GM15510 (cell line): ENCODE data around the gene PYY.

Source experiments
- POLR2A ChIP-seq: IDR thresholded peaks from 3 replicates; pipeline ENCODE4 v1.6.1; 2011; ENCODE audit warnings: borderline replicate concordance; ENCODE audit not compliant: insufficient read length; ENCODE audit errors: extremely low read depth

Gene PYY

GRCh38 chr17:43935204-43935925 lies 18.4 kb downstream of the PYY start:
- TF ChIP-seq POLR2A = no peak

DNA sequence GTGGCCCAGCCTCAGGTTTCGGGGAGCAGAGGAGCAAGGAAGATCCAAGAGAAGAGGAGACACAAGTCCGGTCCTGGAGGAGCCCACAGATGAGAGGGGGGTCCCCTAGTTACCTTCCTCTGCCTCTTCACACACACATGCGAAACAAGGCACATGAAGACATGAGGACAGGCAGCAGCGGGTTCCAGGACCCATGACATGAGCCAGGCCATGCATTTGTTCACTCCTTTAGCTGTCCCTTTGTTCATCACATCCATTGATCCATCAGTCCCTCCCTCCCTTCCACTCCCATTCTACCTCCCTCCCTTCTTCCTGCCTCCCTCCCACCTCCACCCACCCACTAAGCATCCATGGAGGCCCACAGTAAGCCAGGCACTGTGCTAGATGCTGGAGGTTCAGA lies 20.8 kb downstream of the PYY start:
- no peak for TF ChIP-seq POLR2A

- no peak for TF ChIP-seq POLR2A
Measured at GRCh38 chr17:43932357-43932756, 21.4 kb downstream of the PYY start.

DNA sequence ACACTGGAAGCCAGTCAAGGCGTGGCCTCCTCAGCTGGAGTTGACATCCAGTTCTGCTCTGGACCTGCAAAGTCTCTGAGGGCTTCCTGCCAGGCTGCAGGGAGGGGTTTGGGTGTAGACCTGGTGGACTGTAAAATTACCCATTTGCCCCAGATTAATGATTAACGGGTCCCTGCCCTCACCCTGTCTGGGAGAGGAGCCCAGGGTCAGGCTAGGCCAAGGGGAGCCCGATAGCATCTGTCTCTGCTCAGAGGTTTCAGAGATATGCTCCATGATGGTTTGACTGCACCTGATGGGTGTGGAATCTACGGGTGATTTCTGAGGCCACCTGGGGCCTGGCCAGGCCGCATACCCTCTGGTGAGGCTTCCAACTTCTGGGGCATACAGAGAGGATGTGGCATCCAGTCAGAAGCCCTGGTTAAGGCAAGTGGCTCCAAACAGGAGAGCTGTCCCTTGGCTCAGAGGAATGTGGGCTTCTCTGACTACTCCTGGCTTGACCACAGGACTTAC lies 22.6 kb downstream of the PYY start:
- TF ChIP-seq POLR2A = no peak

GRCh38 chr17:43928609-43929008 lies 25.1 kb downstream of the PYY start:
- TF ChIP-seq POLR2A = no peak

- no peak for TF ChIP-seq POLR2A
Measured at GRCh38 chr17:43927060-43927864, 26.5 kb downstream of the PYY start.

DNA sequence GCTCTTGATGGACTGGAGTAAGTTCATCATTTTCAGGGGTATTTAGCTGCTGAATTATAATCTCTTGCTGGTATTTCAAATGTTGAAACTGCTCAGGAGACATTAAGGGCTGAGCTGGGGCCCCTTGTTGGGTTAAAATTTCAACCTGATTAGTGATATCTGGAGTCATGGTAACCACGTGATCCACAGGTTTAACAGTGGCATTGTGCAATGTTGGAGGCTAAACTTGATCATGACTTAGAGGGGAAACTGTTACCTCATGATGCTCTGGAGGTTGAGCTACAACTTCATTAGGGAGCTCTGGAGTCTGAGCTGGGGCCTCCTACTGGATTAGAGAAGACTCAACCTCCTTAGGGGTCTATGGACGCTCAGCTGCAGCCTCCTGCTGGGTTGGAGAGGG lies 29.2 kb downstream of the PYY start:
- no peak for TF ChIP-seq POLR2A

DNA sequence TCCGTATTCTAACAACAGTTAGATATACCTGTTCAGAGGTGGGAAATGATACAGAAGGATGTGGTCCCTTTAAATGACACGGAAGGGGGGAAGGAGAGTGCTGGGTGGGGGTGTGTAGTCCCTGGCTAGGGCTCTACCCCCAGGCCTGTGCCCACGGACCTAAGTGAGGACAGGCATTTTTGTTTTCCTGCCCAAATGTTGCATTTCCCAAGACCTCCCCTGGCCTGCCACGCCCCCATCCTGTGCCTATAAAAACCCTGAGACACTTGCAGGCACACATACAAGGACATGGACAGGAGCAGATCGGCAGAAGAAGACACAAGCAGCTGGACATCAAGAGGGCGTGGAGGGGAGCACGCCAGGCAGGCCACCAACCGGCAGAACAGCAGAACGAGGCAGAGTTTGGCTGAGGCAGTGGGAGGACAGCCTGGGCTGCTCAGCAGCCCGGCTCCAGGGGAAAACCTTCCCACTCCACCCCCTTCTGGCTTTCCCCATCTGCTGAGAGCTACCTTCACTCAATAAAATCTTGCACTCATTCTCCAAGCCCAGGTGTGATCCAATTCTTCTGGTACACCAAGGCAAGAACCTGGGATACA lies 33.1 kb downstream of the PYY start:
- TF ChIP-seq POLR2A = no peak

DNA sequence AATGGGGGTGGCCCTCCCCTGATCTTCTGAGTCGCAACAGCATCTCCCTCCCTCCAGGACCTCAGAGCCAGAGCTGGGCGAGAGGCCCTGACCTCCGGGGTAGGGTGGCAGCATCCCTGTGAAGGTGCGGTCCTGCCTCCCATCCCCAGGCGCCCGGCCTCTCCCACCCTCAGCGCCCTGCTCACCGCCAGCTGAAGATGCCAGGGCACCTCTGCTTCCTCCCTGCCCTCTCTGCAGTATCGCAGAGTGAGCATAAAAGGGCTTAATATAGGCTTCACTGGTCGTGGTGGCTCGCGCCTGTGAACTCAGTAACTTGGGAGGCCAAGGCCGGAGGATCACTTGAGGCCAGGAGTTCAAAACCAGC lies 35.7 kb downstream of the PYY start:
- TF ChIP-seq POLR2A = no peak

DNA sequence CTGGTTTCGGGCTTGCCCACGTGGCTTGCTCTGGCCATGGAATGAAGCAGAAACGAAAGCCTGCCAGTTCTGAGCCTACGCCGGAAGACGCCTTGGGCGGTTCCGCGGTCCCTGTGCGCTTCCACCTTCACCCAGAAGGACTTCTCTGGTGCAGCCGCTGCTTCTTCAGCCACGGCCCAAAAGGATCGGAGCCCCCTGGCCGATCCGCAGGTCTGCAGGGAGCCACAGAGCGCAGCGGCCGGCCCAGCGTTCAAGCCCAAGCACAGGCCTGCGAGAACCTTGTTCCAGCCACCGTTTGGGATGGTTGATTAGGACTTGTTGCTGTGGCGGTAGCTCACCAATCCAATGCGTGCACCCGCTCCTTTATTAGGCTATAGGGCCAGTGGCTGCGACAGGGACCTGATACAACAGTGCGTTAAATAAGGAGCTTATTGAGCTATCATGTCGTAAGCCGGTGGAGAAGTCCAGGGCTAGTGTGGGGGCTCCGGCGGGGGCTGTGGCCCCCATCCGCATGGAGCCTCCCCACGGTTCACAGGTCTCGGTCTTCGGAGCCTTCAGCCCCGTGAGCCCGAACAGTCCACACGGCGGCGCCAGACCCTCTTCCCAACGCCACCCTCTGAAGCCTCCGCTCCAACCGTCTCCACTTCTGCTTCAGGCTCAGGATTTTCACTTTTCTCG lies 36.3 kb downstream of the PYY start:
- peak; percentile 49 for TF ChIP-seq POLR2A

- no peak for TF ChIP-seq POLR2A
Measured at GRCh38 chr17:43917016-43917347, 36.8 kb downstream of the PYY start.

- TF ChIP-seq POLR2A = no peak
Measured at GRCh38 chr17:43916385-43916784, 37.4 kb downstream of the PYY start.

- TF ChIP-seq POLR2A = no peak
Measured at GRCh38 chr17:43915559-43915958, 38.2 kb downstream of the PYY start.

GRCh38 chr17:43914451-43914850 lies 39.3 kb downstream of the PYY start:
- TF ChIP-seq POLR2A = no peak

- no peak for TF ChIP-seq POLR2A
Measured at GRCh38 chr17:43913584-43913983, 40.2 kb downstream of the PYY start.
